ENCODE measurements around the gene FAM180A.

GRCh38 chr7:135685306-135686084 is 63.1 kb downstream of the FAM180A start:
- TF ChIP-seq CTCF (IDR thresholded peaks at IDR 0.05) (no peak), EP300 (IDR thresholded peaks at IDR 0.05) (no peak), POLR2A (IDR thresholded peaks at IDR 0.05) (no peak)
